Measurements from ENCODE around the gene MC1R. TPM values are rescaled to one million over a fixed set of nuclear protein-coding genes. Genes with fewer than 3 reads are reported as not detected.

Gene MC1R
- total and polyA plus RNA-seq, 2 of the 4 experiments (the other 2 are of a cell fraction) = 3.8 to 9.5 TPM

GRCh38 chr16:89900885-89901284, 17.8 kb upstream of the MC1R start:
- Histone ChIP-seq H2AK5ac (ENCODE audit: low read depth, low read length) (no peak overlapping the region), H3K14ac (replicated peaks; ENCODE audit: low read depth, low read length) (no peak overlapping the region), H4K5ac (ENCODE audit: low read depth, low read length) (no peak overlapping the region), H3K4me1 (ENCODE audit: control insufficient read depth, insufficient read depth, low read length) (no peaks in the 10 kb centered on the region), H2AK9ac (replicated peaks; ENCODE audit: low read depth, low read length, poor library complexity) (no peak overlapping the region), H3K56ac (ENCODE audit: extremely low read depth, insufficient read depth, low read length) (no peak overlapping the region), H2BK5ac (ENCODE audit: low read depth, low read length, poor library complexity, severe bottlenecking) (no peak overlapping the region), H3K27me3 (ENCODE audit: control insufficient read depth, insufficient read depth, low read length) (no peaks in the 10 kb centered on the region), H2BK20ac (ENCODE audit: low read depth, low read length) (no peak overlapping the region), H3K9me1 (ENCODE audit: insufficient read depth, low read length) (no peaks in the 10 kb centered on the region), H3K79me1 (ENCODE audit: low read depth in 1 of 2, low read length in 2 of 2) (peaks cover 3 to 24% of the 10 kb centered on the region in 2 experiments), H4K91ac (ENCODE audit: insufficient read depth, low read depth, low read length) (no peak overlapping the region), H4K20me1 (ENCODE audit: insufficient read depth, low read length) (peaks cover 8% of the 10 kb centered on the region), H3K4ac (ENCODE audit: low read depth, low read length) (no peak overlapping the region), H3K9ac (ENCODE audit: low read depth, low read length) (no peak overlapping the region), H3K36me3 (ENCODE audit: control insufficient read depth, insufficient read depth, low read length) (peaks cover 71% of the 10 kb centered on the region), H3K9me3 (ENCODE audit: control insufficient read depth, insufficient read depth, low read length) (no peaks in the 10 kb centered on the region), H4K8ac (ENCODE audit: low read depth in 2 of 2, low read length in 2 of 2) (no peak overlapping the region), H2AFZ (replicated peaks; ENCODE audit: low read length, poor library complexity) (no peak overlapping the region), H3K23ac (ENCODE audit: low read depth, low read length) (no peak overlapping the region), H3K4me3 (ENCODE audit: insufficient read depth, low read depth, low read length) (no peak overlapping the region), H2BK120ac (ENCODE audit: low read depth, low read length) (no peak overlapping the region), H3K4me2 (ENCODE audit: low read depth, low read length) (no peak overlapping the region), H3K18ac (ENCODE audit: low read depth, low read length) (no peak overlapping the region), H2BK15ac (ENCODE audit: low read depth, low read length) (no peak overlapping the region), H3K27ac (ENCODE audit: insufficient read depth, low read length) (no peak overlapping the region)
- ChIA-PET POLR2A (ENCODE audit: unreplicated experiment) (no interaction called here), CTCF (interaction anchor here (1.1 kb wide), 1 partner anchor 9 kb away, joined by 3 read pairs; no protein-coding TSS in a partner anchor)
- dilution Hi-C loops (cut with HindIII; ENCODE audit: low sequenced_read_pairs, unreplicated experiment) = no loop called here
- intact Hi-C loops (cut with micrococcal nuclease) = no loop called here
- no peak for TF ChIP-seq RCOR1 (IDR thresholded peaks at IDR 0.05; ENCODE audit: insufficient replicate concordance, low read length)
- no peak for TF ChIP-seq RAD21 (IDR thresholded peaks at IDR 0.05; ENCODE audit: low read length)
- TF ChIP-seq BHLHE40 (IDR thresholded peaks at IDR 0.05; ENCODE audit: low read depth, low read length) = no peak
- TF ChIP-seq, protein P1, sequence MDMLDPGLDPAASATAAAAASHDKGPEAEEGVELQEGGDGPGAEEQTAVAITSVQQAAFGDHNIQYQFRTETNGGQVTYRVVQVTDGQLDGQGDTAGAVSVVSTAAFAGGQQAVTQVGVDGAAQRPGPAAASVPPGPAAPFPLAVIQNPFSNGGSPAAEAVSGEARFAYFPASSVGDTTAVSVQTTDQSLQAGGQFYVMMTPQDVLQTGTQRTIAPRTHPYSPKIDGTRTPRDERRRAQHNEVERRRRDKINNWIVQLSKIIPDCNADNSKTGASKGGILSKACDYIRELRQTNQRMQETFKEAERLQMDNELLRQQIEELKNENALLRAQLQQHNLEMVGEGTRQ (IDR thresholded peaks at IDR 0.05; ENCODE audit: low read depth, low read length) = no peak
- TF ChIP-seq ELK1 (IDR thresholded peaks at IDR 0.05; ENCODE audit: borderline replicate concordance, low read depth, low read length) = no peak
- TF ChIP-seq FOS (IDR thresholded peaks at IDR 0.05; ENCODE audit: low read depth, low read length) = no peak
- TF ChIP-seq MXI1 (IDR thresholded peaks at IDR 0.05; ENCODE audit: borderline replicate concordance, low read depth, low read length) = no peak
- TF ChIP-seq SMC3 (IDR thresholded peaks at IDR 0.05; ENCODE audit: low read depth, low read length) = no peak
- no peak for TF ChIP-seq POLR2A (IDR thresholded peaks at IDR 0.05; ENCODE audit: low read depth, low read length)
- no peak for TF ChIP-seq CHD1 (IDR thresholded peaks at IDR 0.05; ENCODE audit: low read depth, low read length)
- TF ChIP-seq NFE2L2 (IDR thresholded peaks at IDR 0.05; ENCODE audit: low read depth, low read length) = no peak
- TF ChIP-seq CEBPB (IDR thresholded peaks at IDR 0.05; ENCODE audit: low read depth, low read length) = no peak
- TF ChIP-seq MAFK (IDR thresholded peaks at IDR 0.05; ENCODE audit: low read depth, low read length) = no peak
- TF ChIP-seq RFX5 (IDR thresholded peaks at IDR 0.05; ENCODE audit: low read depth, low read length) = no peak
- TF ChIP-seq, protein P2, sequence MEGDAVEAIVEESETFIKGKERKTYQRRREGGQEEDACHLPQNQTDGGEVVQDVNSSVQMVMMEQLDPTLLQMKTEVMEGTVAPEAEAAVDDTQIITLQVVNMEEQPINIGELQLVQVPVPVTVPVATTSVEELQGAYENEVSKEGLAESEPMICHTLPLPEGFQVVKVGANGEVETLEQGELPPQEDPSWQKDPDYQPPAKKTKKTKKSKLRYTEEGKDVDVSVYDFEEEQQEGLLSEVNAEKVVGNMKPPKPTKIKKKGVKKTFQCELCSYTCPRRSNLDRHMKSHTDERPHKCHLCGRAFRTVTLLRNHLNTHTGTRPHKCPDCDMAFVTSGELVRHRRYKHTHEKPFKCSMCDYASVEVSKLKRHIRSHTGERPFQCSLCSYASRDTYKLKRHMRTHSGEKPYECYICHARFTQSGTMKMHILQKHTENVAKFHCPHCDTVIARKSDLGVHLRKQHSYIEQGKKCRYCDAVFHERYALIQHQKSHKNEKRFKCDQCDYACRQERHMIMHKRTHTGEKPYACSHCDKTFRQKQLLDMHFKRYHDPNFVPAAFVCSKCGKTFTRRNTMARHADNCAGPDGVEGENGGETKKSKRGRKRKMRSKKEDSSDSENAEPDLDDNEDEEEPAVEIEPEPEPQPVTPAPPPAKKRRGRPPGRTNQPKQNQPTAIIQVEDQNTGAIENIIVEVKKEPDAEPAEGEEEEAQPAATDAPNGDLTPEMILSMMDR (conservative IDR thresholded peaks at IDR 0.05; ENCODE audit: low read depth, low read length) = no peak
- TF ChIP-seq MAZ (IDR thresholded peaks at IDR 0.05; ENCODE audit: borderline replicate concordance, low read depth, low read length) = no peak
- in situ Hi-C loops (cut with MboI; ENCODE audit: low sequenced_read_pairs) = no loop called here
- ATAC-seq (ENCODE audit: low read depth) (no peak), DNase-seq (no peak)
- no TSS peak for BruUV-seq (replicated peaks)
- WGBS, 2 experiments (ENCODE audit: extremely low coverage in 2 of 2, insufficient read length in 1 of 2) = 100% methylated on average over 7 of the region's 17 CpGs; no CpG with 5 or more reads in 1 of the 2 experiments

Measured in IMR-90 (cell line).